Measurements from ENCODE around the gene UFD1. TPM values are rescaled to one million over a fixed set of nuclear protein-coding genes. Genes with fewer than 3 reads are reported as not detected.
A peak's percentile ranks its signal among the peaks of the same experiment; 100 is the strongest.
"Not testable (repeated sequence)": the region's sequence is repeated elsewhere in the genome, so short reads cannot be mapped to it uniquely, and the experiment has no call there.

Gene UFD1
- total and polyA plus RNA-seq, 3 donors from 2014 or later, result 46.1 to 86.6 (median 54.5) TPM

GRCh38 chr22:19447330-19448075, 31.5 kb downstream of the UFD1 start, which contains the start of gene C22orf39:
Gene C22orf39, minus strand, starts transcription at chr22:19447711. Its CDS starts 23 bp downstream, at chr22:19447688.
- peak; percentile 97 for DNase-seq
- intact Hi-C loops (cut with DNase I; ENCODE audit: low total_unique reads), result no loop called here
- Histone ChIP-seq H3K9me3 (no peaks in the 10 kb centered on the region), H3K27ac (peak within 1 kb of the TSS; percentile 87 to 90), H3K4me1 (peaks cover 20% of the 10 kb centered on the region), H3K36me3 (ENCODE audit: low read depth, missing control alignments) (no peaks in the 10 kb centered on the region), H3K27me3 (no peaks in the 10 kb centered on the region), H3K4me3 (peak within 1 kb of the TSS; percentile 93 to 94)
- whole genome bisulfite sequencing, 2 donors, result 0% methylated on average over 5 to 92 of the region's 92 CpGs
- peak; percentile 27 for TF ChIP-seq POLR2A (IDR thresholded peaks at IDR 0.05)
- no peak for TF ChIP-seq CTCF (IDR thresholded peaks at IDR 0.05)

- intact Hi-C loops (cut with DNase I; ENCODE audit: low total_unique reads), result no loop called here
These were observed 32.2 kb downstream of the UFD1 start for GRCh38 chr22:19446603-19447329.

GRCh38 chr22:19445279-19445982, 33.6 kb downstream of the UFD1 start:
- H3K27me3 ChIP-seq; H3K9me3 ChIP-seq; H3K36me3 ChIP-seq (ENCODE audit: low read depth, missing control alignments); H3K4me3 ChIP-seq; intact Hi-C loops (cut with DNase I; ENCODE audit: low total_unique reads); DNase-seq; H3K27ac ChIP-seq: not testable (repeated sequence)
- H3K4me1 ChIP-seq, result peaks cover 22% of the 10 kb centered on the region
- 85 to 88% methylated on average over 9 of the region's 9 CpGs for WGBS, 2 donors

More at GRCh38 chr22:19446603-19447329, 32.2 kb downstream of the UFD1 start:
- Histone ChIP-seq H3K27ac (peak overlapping the region; percentile 87 to 90), H3K4me1 (peaks cover 22% of the 10 kb centered on the region), H3K4me3 (peak overlapping the region; percentile 93 to 94), H3K9me3 (no peaks in the 10 kb centered on the region), H3K27me3 (no peaks in the 10 kb centered on the region), H3K36me3 (ENCODE audit: low read depth, missing control alignments) (no peaks in the 10 kb centered on the region)
- 19 to 27% methylated on average over 12 to 22 of the region's 22 CpGs for WGBS, 2 donors
- TF ChIP-seq CTCF (IDR thresholded peaks at IDR 0.05) (no peak), POLR2A (IDR thresholded peaks at IDR 0.05) (no peak)
- peak; percentile 30 for DNase-seq

- Histone ChIP-seq H3K4me1 (peaks cover 20% of the 10 kb centered on the region), H3K36me3 (ENCODE audit: low read depth, missing control alignments) (no peaks in the 10 kb centered on the region), H3K9me3 (no peaks in the 10 kb centered on the region), H3K4me3 (no peak overlapping the region), H3K27ac (no peak overlapping the region), H3K27me3 (no peaks in the 10 kb centered on the region)
- intact Hi-C loops (cut with DNase I; ENCODE audit: low total_unique reads), result no loop called here
- no peak for DNase-seq
- TF ChIP-seq CTCF (IDR thresholded peaks at IDR 0.05) (no peak), POLR2A (IDR thresholded peaks at IDR 0.05) (no peak)
- 74 to 81% methylated on average over 4 to 7 of the region's 7 CpGs for WGBS, 2 donors
These were observed 35.3 kb downstream of the UFD1 start for GRCh38 chr22:19443544-19444211.
